Uterine smooth muscle cell (primary cell): Measurements from ENCODE around the gene OSBPL1A. TPM values are rescaled to one million over a fixed set of nuclear protein-coding genes. Genes with fewer than 3 reads are reported as not detected.

Experiments
- total RNA-seq: library from RNA; depleted of rRNA; stranded (reverse); fragments of >200 nt; gene quantifications from 2 replicates; pipeline ENCODE4 v1.2.3, GENCODE V29; 2014

OSBPL1A gene
- total RNA-seq: 47.5 and 67.2 TPM in 2 replicates

GRCh38 chr18:24397694-24398368, at the start of gene OSBPL1A:
Gene OSBPL1A (minus strand): TSS chr18:24397824. CDS start chr18:24377533, 20,291 bp downstream.

GRCh38 chr18:24426398-24427294, 29.0 kb upstream of the OSBPL1A start, which contains the start of gene IMPACT:
Gene IMPACT (plus strand): TSS chr18:24426670. CDS start chr18:24426757, 87 bp downstream.

DNA sequence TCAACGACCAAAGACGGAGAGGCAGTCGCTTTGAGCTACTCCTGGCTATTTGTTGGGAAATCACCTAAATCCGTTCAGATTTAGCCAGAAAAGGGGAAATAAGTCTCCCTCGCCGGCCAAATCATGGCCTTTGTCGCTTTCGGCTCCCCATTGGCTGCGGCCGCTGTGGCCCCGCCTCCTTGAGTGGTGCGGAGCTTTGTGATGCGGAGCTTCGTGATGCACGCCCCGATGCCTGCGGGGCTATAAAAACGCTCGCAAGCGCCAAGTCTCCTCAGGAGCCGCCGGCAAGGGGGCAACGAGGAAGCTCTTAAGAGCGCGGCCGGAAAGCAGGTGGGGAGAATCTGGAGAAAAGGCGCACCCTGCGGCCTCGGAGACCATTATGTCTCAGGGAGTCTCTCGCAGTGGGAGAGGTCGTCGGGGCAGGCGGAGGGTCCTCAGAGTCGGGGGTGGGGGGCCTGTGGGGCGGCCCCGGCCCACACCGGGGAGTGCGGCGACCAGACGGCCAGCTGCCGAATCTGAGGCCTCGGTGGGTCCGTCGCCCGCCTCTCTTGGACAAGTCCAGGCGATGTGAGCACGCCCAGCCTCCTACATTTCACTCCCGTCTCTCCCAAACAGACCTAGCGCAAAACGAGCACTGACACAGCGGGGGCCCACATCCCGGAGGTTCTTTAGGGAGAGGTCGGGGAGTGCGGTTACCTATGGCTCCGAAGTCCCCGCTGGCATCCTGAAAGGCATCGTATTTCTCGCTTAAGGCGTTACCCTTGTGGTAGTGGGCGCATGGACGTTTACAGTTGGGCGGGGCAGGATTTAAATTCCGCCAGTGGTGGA, 258.6 kb downstream of the OSBPL1A start, which contains the start of gene CABYR:
Gene CABYR (plus strand): TSS at position 274 of the 828 bp plus-strand sequence. CDS start 4,053 bp downstream, outside the sequence.

Other genes with a start within 250 kb of the OSBPL1A start
- 25.2 and 29.6 TPM in 2 replicates for gene IMPACT, start 28.8 kb upstream of the OSBPL1A start, total RNA-seq
- gene HRH4, start 62.8 kb upstream of the OSBPL1A start, total RNA-seq: under 0.01 and 0.12 TPM in 2 replicates